Dedifferentiated amniotic fluid mesenchymal stem cell (primary cell): Measurements from ENCODE around the gene ANXA2.
"Not testable (repeated sequence)": the region's sequence is repeated elsewhere in the genome, so short reads cannot be mapped to it uniquely, and the experiment has no call there.

Experiments
- DNase-seq: peaks from one replicate; pipeline ENCODE4 v3.0.0-alpha.2; 2016; ENCODE audit errors: extremely low spot score

Gene ANXA2

DNA sequence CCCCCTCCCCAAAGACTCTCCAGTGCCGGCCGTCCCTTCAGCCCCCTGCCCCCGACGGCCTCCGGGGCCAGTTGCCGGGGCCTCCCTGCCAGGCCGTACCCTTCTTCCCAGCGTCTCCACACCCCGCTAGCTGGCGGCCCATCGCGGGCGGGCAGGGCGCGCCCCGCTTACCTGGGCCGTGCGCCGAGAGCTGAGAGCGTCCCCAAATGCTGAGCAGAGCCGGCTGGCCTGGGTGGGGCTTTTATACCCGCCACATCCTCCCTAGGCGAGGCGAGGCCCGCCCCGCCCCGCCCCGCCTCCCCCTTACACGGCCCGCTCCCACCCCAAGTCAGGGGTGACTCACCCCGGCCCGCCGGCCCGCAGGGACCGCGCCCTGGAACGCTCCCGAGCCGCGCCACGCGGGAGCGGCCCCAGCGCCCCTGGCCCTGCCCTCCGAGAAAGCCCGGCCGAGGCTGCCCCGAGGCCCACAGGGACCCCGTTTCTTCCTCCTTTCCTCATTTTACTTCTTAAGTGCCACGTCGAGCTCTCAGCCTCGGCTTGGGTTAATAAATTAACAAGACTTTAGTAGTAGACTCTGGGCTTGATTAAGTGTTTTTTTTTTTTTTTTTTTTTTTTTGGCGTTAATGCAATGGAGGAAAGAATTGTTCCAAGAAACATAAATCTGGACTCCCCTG, at the start of gene ANXA2:
TSS of gene ANXA2 (minus strand) at position 215 of the 674 bp plus-strand sequence. CDS start 11,911 bp downstream, outside the sequence.
- peak; percentile 79 for DNase-seq

DNA sequence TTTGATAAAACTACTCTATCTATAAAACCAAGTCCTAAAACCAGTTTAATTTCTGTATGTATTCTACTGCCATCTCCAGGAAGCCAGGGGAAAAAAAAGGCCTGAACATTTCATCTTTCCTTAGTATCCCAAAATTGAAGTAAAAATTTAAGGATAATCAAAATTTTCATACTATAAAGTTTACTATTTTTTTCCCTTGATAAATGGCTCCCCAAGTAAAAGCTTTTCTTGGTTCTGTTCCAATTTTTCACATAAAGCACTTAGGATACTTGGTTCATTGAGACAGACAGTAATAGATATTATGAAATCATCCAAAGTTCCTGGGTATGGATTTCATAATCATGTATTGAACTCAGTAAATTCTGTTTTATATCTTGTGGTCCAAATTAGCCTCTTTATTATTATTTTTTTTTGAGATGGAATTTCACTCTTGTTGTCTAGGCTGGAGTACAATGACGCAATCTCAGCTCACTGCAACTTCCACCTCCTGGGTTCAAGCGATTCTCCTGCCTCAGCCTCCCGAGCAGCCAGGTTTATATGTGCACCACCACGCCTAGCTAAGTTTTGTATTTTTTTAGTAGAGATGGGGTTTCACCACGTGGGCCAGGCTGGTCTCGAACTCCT, 46.6 kb upstream of the ANXA2 start:
- DNase-seq: peak; percentile 71

DNA sequence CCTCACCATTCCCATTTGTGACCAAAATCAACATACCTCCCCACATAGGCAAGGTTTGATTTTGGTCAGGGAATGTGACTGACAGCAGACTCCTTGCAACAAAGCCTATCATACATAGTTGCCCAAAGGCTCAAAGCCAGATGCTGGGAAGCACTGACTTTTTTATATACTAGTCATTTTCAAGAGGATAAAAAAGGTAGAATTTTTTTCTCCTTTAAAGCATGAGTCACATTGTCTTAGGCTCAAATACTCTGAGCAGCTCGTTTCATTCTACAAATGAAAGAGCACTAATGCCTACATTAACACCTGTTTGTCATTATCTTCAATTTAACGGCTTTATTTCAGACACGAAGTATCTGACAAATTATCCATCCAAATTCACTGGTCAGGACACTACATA, 45.0 kb upstream of the ANXA2 start:
- DNase-seq: no peak

DNA sequence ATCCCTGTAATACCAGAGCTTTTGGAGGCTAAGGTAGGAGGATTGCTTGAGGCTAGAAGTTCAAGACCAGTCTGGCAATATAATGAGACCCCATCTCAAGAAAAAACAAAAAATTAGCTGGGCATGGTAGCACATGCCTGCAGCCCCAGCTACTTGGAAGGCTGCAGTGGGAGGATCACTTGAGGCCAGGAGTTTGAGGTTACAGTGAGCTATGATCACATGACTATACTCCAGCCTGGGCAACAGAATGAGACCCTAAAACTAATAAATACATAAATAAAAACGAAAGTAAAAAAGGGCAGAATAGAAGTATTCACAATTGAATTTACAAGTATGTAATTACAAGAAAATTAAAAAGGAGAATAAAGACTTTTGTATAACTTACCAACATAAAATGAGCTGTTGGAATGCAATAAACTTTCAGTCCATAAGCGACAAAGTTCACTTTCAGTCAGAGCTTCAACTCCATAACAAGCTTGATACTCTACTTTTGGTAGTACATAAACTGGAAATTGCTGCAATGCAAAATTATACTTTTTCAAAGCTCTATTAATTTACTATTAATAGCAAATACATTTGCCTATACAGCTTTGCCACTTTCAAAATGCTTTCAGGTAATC, 44.4 kb upstream of the ANXA2 start:
- DNase-seq: no peak

DNA sequence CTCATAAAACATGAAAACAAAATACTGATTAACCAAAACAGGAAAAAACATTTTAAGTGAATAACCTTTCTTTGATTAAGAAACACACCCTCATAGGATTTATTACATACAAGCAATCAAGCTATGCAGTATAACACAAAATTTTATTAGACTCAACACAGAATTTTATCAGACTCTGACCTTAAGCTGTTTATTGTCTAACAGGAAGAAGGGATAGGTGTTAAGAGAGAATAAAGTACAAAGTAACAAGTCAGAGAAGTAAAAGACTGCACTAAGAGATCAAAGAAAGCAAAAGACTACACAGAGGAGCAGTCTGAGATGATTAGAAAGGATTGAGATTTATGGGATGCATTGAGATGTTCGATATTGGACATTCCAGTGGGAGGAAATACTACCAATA, 43.5 kb upstream of the ANXA2 start:
- no peak for DNase-seq

DNA sequence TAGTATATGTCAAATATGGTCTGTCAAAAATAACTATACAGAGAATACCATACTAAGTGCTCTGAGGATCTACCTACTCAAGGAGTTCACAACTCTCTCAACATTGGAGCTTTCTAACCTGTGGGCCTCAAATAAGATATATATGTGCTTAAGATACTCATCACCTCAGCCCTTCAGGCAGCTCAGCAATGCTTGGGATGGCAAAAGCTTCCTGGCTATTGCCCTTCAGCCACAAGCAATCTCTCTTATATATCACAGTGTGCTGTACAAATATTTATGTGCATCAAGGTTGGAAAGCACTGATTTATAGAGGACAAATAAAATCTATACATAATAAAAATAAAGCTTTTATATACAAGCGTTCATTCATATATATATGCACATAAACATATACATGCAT, 40.9 kb upstream of the ANXA2 start:
- DNase-seq: no peak

DNA sequence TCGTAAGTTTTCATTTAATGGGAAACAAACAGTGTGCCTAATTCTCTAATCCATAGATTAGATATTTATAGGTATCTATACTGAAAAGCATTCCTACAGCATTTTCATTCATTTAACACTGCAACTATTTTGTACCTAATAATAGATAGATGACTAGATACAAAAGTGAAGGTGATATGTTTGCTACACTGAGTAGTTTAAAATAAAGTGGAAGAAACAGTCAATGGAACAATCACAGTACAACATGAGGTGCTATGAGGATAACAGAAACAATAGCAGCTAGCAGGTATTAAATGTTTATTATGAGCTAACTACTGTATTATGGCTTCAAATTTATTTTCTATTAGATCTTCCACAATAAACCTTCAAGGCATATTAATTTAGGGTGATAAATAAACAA, 31.1 kb upstream of the ANXA2 start:
- no peak for DNase-seq

DNA sequence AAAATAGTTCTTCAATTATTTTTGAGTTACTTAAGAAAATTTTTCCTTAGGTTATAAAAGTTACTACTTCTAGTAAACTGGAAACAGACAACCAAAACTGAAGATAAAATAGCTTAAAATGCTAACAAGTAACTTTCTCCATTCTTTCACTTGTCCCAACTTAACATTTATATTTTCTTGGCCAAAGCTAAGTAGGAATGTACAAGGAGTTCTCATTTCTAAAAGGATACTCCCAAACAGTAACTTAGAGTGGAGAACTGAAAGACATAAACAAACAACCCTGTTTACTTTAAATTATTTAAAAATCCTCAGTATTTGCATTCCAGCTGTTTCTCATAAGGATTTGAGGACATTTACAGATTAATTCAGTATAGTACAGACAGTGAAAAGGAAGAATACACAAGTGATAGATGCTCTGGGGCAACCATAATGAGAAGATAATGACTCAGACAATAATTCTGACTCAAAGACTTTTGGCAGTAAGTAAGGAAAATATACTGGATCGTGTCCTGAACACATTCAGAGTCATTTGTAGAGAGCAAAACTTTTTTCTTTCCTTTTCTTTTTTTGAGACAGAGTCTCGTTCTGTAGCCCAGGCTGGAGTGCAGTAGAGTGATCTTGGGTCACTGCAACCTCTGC, 29.2 kb upstream of the ANXA2 start:
- DNase-seq: peak; percentile 75

DNA sequence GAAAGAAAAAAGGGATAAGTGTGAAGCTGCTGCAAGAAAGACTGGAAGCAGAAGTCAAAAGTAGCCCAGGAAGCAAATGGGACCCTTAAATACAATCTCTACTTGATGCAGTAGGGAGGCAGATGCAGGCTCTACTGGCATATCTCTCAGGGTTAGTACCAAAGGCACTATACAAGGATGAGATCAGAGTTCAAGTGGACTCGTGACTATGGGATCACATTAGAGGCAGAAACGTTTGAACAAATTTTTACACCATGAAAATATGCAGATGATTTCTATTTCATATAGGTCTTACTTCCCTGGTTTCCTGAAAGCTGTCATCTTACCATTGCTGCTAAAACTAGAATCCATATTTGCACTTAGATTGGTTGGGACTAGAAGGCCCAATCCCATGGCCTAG, 27.7 kb upstream of the ANXA2 start:
- no peak for DNase-seq

DNA sequence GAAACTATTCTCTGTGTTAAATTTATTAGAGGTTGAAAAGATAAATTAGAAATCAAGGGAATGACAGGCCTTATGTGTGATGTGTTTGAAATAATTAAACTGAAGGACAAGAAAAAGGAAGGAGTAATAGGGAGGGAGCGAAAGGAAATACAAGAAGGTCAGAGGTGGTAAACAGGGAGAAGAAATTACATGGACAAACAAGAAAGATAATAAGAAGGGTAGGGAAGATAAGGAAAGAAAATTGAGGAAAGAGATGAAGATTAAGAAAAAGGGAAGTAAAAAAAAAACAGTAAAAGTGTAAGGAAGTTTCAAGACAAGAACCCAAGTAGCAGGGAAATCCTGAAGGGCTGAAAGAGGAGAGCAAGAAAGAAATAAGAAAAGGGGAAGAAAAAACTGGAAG, 26.2 kb upstream of the ANXA2 start:
- no peak for DNase-seq

DNA sequence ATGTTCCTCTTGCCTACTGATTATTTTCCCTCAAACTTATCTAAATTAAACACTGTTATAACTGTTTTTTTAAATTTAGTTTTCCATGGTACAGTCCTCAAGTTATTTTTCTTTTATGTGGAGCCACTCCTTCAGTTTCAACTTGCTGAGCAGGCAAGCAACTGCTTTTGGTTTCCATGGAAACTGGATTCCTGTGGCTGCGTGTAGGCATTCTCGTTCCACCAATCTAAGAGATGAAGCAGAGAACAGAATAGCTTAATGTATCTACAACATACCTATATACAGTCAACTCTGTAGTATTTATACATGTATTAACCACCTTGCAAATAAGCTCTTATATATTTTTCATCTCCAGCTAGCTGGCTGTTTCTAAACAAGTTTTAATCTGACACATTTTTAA, 25.8 kb upstream of the ANXA2 start:
- peak; percentile 94 for DNase-seq

DNA sequence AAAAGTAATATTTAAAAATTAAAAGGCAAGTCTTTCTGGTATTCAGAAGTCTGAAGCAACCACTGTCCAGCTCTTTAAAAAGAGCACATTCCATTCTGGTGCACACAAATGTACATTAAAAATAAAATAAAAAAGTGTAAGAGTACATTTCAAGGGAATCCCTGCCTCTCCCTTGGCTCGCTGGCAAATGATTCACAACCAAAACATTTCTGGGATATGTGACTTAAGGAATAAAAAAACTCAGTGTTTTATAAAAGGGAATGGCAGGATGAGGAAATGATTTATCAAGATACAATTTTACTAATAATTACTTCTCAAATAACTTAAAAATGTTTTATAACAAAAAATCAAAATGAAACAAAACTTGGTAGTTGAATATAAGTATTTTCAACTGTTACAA, 23.8 kb upstream of the ANXA2 start:
- peak; percentile 89 for DNase-seq

DNA sequence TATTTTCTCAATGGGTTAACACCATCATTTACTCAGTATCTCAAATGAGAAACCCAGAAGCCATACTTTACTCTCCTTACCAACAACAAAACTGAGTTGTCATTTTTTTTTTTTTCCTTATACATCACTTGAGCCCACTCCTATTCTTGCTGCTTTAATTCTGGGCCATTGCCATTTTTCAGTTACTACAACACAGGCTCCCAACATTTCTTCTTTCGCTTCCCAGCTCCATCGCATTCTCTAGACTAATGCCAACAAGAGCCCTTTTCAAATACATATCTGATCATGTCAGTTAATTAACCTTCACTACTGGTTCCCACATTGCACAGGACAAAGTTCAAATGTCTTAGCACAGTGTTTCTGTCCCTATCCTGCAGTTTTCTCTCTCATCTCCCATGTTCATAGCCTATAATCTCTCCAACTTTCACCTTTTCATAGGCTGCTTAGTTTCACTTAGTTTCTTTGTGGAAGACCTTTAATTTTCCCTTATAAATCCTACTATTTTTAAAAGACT, 22.5 kb upstream of the ANXA2 start:
- DNase-seq: no peak

DNA sequence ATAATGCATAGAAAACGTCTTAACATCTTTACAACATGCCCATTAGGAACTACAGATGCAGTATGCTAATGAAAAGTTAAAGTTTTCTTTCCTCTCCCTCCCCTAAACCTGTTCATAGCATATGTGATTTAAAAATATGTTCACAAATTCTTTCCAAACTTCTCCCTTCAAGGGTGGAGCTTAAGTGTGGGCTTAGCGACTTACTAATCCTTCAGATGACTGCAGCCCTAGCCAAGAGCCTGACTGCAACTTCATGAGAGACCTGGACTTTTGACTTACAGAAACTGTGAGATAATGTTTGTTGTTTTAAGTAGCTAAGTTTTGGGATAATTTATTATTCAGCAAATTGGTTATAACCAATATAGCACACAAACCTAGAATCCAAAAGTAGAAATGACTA, 22.0 kb upstream of the ANXA2 start:
- peak; percentile 48 for DNase-seq

DNA sequence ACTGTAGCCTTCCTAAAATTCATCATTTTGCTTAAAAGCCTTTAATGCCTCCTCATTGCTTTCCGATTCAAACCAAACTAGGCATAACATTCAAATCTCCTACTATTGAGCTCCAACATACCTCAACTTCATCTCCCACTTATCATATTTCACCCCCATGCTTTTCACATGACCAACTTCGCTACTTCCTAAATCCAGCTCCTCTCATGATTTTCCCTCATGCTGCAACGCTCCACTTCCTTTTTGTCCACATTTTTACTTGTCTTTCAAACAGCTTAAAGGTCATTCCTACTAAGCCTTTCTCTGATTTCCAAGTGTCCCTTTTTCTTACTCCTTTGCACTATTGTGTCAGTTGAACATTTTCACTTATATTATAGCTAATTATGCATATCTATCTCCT, 20.3 kb upstream of the ANXA2 start:
- no peak for DNase-seq

DNA sequence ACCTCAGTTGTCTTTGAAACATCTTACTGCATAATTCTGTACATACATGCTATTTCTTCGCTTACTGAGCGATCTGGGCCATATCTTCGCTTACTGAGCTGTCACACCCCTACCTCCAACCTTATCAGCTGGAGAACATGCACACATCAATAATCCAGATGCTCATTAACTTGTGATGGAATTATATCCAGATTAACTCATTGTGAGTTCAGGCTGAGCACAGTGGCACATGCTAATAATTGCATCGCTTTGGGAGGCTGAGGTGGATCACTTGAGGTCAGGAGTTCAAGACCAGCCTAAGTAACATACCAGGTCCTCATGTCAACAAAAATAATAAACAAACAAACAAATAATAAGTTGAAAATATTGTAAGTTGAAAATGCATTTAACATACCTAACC, 19.3 kb upstream of the ANXA2 start:
- DNase-seq: no peak

DNA sequence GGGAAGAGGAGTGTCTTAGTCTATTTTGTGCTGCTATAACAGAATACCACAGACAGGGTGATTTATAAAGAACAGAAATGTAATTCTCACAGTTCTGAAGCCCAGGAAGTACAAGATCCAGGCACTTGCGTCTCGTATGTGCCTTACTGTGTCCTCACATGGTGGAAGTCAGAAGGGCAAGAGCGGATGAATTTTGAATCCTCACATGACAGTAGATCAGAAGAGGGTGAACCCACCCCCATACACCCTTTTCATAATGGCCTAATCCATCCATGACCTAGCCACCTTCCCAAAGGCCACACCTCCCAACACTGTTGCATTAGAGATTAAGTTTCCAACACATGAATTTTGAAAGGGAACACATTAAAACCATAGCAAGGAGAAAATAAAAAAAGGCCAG, 18.7 kb upstream of the ANXA2 start:
- no peak for DNase-seq

DNA sequence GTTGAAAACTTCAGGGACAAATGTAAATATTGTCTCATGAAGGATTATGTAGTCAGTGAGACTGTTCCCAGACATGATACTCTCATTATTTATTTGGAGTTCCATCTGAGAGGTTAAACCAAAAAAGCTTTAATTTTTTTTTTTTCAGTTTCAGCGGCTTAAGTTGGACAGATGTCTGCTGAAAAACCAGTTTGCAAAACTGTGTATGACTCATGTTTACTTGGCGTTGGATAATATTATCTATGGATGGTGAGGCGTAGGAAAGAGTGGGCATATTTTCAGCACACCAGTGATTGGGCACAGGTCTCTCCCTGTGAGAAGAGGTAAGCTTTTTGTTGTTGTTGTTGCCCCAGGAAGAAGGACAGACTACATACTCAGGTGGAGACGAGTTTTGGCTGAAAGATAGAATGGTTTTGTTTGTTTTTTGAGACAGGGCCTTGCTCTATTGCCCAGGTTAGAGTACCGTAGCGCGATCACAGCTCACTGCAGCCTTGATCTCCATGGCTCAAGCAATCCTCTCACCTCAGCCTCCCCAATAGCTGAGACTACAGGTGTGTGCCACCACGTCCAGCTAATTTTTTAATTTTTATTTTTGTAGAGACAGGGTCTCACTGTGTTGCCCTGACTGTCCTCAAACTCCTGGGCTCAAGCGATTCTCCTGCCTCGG, 16.4 kb upstream of the ANXA2 start:
- DNase-seq: peak; percentile 43

DNA sequence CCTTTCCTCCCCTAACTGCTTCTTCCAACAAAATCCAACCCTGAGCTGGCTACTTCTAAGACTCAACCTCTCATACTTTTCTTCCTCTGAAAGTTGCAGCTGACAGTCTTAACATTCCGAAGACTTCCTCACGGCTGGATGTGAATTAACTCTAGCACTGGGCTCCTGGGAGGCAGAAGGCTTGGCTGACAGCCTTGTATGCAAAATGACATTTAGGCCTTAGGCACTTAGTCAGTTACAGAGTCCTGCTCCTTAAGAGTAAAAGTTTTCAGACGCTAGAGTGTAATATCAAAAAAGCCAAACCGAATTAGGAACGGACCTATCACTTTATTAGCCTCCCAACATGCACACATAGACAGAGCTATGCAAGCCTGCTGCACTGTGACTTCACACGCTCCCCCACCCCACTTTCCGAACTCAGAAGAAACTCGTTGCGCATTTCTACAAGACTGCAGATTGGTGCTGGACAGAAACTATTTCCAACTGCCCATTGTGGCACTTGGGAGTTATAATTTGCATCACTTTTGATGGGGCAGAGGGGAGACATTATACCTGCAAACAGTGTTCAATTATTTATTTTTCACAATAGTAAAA, 15.5 kb upstream of the ANXA2 start:
- DNase-seq: no peak

DNA sequence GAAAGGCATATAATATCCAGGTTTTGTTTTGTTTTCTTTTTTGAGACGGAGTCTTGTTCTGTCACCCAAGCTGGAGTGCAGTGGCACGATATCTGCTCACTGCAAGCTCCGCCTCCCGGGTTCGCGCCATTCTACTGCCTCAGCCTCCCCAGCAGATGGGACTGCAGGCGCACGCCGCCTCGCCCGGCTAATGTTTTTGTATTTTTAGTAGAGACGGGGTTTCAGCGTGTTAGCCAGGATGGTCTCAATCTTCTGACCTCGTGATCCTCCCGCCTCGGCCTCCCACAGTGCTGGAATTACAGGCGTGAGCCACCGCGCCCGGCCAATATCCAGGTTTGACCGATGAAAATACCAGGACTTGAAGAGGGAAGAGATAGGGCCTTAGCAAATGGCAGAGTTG, 15.0 kb upstream of the ANXA2 start:
- not testable (repeated sequence) for DNase-seq

DNA sequence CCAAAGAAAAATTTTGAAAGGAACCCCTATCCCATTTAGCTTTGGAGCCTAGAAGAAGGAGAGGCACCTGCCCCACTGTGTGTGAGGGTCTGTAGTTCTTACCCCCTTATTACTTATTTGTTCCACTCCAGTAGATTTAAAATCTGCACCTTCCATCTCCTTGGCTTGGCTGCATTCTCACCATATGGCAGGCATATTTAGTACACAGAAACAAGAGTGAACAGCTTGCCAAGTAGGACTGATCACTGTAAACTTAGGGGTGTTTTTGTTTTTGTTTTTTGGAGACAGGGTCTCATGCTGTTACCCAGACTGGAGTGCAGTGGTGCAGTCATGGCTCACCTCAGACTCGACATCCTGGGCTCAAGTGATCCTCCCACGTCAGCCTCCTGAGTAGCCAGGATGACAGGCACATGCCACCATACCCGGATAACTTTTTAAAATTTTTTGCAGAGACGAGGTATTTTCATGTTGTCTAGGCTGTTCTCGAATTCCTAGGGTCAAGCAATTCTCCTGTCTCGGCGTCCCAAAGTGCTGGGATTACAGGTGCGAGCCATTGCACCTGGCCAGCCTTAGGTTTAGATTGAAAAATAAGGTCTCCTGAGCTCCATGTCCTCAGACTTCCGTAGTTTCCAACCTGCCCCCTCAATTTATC, 14.1 kb upstream of the ANXA2 start:
- DNase-seq: no peak
